IPS-NIHi11 (cell line): ENCODE results near the gene BICDL2.

Experiments used
- DNase-seq: peaks from one replicate; pipeline ENCODE4 v3.0.0; 2012; ENCODE audit warnings: mixed read lengths, low spot score

The BICDL2 gene

GRCh38 chr16:2985462-2985861, 51.3 kb downstream of the BICDL2 start:
- DNase-seq = no peak

DNA sequence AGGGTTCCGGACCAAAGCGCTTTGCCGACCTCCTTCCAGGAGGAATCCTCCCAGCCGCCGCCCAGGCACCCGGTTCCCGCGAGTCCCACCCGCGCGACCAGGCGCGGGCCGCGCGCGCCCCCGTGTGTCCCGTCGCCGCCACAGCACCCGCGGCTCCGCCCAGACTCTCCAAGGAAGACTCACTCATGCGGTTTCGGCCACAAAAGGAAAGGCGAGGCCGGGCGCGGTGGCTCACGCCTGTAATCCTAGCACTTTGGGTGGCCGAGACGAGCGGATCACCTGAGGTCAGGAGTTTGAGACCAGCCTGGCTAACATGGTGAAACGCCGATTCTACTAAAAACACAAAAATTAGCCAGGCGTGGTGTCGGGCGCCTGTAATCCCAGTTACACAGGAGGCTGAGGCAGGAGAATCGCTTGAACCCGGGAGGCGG, 53.0 kb downstream of the BICDL2 start:
- peak; percentile 96 for DNase-seq

DNA sequence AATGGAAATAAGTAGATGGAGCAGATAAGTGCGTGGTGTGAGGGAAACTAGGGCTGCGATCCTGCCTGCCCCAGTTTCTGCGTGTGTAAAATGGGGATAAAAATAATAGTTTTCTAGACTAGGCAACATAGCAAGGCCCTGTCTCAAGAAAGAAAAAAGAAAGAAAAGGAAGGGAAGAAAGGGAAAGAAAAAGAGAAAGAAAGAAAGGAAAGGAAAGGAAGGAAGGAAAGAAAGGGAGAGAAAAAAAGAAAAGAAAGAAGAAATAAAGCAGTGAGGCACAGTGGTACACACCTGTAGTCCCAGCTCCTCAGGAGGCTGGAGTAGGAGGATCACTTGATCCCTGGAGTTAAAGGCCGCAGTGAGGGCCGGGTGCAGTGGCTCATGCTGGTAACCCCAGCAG, 54.3 kb downstream of the BICDL2 start:
- DNase-seq = no peak

DNA sequence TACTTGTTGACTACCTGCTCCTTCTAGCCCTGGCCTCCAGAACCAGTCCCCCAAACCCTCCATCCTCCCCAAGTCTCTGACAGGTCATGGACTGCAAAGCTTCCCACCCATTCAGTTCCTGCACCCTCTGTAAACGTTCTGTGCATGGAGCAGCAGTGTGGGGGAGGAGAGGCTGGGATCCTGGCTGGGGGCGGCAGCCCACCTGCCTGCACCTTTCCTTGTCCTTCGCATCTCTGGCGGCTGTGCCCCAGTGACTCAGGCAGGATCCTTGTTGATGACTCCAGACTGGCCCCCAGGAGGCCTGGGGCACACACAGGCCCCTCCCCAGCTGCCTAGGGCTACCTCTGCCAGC, 54.9 kb downstream of the BICDL2 start:
- DNase-seq = no peak

DNA sequence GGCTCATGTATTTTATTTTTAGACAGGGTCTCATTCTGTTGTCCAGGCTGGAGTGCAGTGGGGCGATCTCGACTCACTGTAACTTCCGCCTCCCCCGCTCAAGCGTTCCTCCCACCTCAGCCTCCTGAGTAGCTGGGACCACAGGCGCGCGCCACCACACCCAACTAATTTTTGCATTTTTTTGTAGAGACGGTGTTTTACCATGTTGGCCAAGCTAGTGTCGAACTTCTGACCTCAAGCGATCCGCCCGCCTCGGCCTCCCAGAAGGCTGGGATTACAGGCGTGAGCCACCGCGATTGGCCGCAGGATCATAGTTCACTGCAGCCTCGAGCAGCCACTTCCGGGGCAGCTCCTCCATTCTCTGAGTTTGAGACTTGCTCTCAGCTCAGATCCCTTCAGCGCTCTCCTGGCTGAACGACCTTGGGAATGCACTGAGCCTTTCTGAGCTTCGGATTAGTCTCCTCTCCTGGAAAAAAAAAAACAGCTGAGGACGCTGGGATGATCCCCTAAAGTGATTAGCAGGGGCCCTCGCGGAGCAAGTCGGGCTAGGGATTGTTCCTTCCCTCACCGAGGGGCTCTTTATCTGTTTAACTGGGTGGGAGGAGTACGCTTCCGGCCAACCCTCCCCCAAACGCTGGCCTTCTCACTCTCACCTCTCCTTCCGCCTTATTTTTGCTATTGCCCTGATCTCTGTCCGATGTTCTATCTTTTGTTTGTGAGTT, 55.4 kb downstream of the BICDL2 start:
- peak; percentile 59 for DNase-seq

GRCh38 chr16:2980227-2981176, 56.2 kb downstream of the BICDL2 start, which contains the start of gene PKMYT1:
PKMYT1 (minus strand) TSS chr16:2980446; CDS start chr16:2979657, 789 bp downstream.
- peak; percentile 100 for DNase-seq

- peak; percentile 76 for DNase-seq
Measured at GRCh38 chr16:2979669-2980226, 57.0 kb downstream of the BICDL2 start.
